ENCODE measurements around the gene AUP1. TPM values are rescaled to one million over a fixed set of nuclear protein-coding genes. Genes with fewer than 3 reads are reported as not detected.

Gene AUP1
- total and polyA plus RNA-seq, 9 of the 15 experiments (the other 6 are each of a cell fraction or from before 2014, with no cell fraction given), result 70.7 to 245 (median 165) TPM

DNA sequence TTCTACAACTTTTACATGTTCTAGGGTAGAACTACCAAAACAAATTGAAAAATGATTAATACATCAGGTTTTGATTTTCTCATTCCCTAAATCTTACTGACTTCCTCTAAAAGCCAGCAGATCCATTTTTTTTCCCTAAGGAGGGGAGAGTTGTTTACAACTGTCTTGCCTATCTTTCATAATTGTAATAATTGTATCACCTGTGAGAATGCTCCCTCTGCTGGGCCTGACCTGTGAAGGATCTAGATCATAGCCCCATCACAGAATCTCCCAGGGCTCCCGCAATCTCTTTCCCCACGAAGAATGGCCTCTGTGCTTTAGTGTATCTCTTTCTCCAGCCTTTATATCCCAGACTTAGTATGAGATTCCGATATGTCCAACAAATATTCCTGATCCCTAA is 15.1 kb upstream of the AUP1 start (continued):
- TF ChIP-seq POLR2B (IDR thresholded peaks at IDR 0.05; ENCODE audit: low read depth, partially characterized antibody) (no peak), RAD21 (CRISPR knock-in tag; conservative IDR thresholded peaks at IDR 0.05 in 1 of 2, IDR thresholded peaks at IDR 0.05 in 1 of 2) (peak in 1 of 2 experiments; percentile 49; a peak in 2 of 4 replicates)

- ChIA-PET POLR2A (interaction anchor here (0.8 to 1.4 kb wide), 3 partner anchors 8 to 41 kb away, joined by 3 to 4 read pairs (median 3); no protein-coding TSS in a partner anchor), CTCF (ENCODE audit: low intra/inter-chr PET ratio) (interaction anchor here (0.7 to 1.1 kb wide), 2 partner anchors 59 to 215 kb away, joined by 3 to 4 read pairs; no protein-coding TSS in a partner anchor)
- H2AFZ ChIP-seq (ENCODE audit: low read depth, low read length), result no peak overlapping the region
- FAIRE-seq (no peak), ATAC-seq (no peak), DNase-seq (ENCODE audit: extremely low read depth in 1 of 4, low spot score in 3 of 4) (no peak)
- H3K79me2 ChIP-seq (ENCODE audit: control insufficient read depth, insufficient read depth, low read length), result no peaks in the 10 kb centered on the region
- no peaks in the 10 kb centered on the region for H3K36me3 ChIP-seq (ENCODE audit: control insufficient read depth, insufficient read depth, low read length)
- H3K27ac ChIP-seq (ENCODE audit: extremely low read depth, low read depth, low read length), result no peak overlapping the region
- no peak overlapping the region for H3K9ac ChIP-seq (ENCODE audit: insufficient read depth in 1 of 2, low read depth in 2 of 2, low read length in 2 of 2)
- H3K27me3 ChIP-seq (ENCODE audit: control insufficient read depth in 2 of 2, insufficient read depth in 2 of 2, low read length in 2 of 2), result no peaks in the 10 kb centered on the region
- no peak overlapping the region for H3K4me3 ChIP-seq
- intact Hi-C loops (cut with micrococcal nuclease), result no loop called here
- H3K4me1 ChIP-seq (replicated peaks in 1 of 2; ENCODE audit: control insufficient read depth in 2 of 2, insufficient read depth in 2 of 2, low read length in 2 of 2), result peaks cover 12 to 21% of the 10 kb centered on the region in 2 experiments
- H3K9me1 ChIP-seq (ENCODE audit: control insufficient read depth, insufficient read depth, low read length), result no peaks in the 10 kb centered on the region
- no peak for TF ChIP-seq MCM7 (IDR thresholded peaks at IDR 0.05)
- TF ChIP-seq, protein P1, sequence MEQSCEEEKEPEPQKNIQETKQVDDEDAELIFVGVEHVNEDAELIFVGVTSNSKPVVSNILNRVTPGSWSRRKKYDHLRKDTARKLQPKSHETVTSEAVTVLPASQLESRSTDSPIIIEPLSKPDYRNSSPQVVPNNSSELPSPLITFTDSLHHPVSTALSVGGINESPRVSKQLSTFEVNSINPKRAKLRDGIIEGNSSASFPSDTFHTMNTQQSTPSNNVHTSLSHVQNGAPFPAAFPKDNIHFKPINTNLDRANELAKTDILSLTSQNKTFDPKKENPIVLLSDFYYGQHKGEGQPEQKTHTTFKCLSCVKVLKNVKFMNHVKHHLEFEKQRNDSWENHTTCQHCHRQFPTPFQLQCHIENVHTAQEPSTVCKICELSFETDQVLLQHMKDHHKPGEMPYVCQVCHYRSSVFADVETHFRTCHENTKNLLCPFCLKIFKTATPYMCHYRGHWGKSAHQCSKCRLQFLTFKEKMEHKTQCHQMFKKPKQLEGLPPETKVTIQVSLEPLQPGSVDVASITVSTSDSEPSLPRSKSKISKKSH (CRISPR knock-in tag; IDR thresholded peaks at IDR 0.05), result no peak
- no peak for TF ChIP-seq ZNF274 (IDR thresholded peaks at IDR 0.05; ENCODE audit: borderline replicate concordance, low read depth, low read length)
- no peak for TF ChIP-seq PTBP1 (IDR thresholded peaks at IDR 0.05; ENCODE audit: low read depth, low read length)
- TF ChIP-seq ZSCAN29 (IDR thresholded peaks at IDR 0.05), result no peak
- TF ChIP-seq U2AF1 (optimal IDR thresholded peaks at IDR 0.05; ENCODE audit: low read depth, low read length), result no peak
- TF ChIP-seq POLR2A (conservative IDR thresholded peaks at IDR 0.05), result no peak
- TF ChIP-seq ARID1B (IDR thresholded peaks at IDR 0.05), result no peak
- TF ChIP-seq GABPB1 (CRISPR knock-in tag; IDR thresholded peaks at IDR 0.05), result no peak
- TF ChIP-seq ZNF121 (CRISPR knock-in tag; conservative IDR thresholded peaks at IDR 0.05), result no peak
- in situ Hi-C loops (cut with MboI), result no loop called here
- H4K20me1 ChIP-seq (replicated peaks; ENCODE audit: control insufficient read depth, insufficient read depth, low read length), result no peaks in the 10 kb centered on the region
- no TSS peak for BruUV-seq (replicated peaks)
- no peaks in the 10 kb centered on the region for H3K9me3 ChIP-seq (replicated peaks; ENCODE audit: control insufficient read depth, insufficient read depth, low read depth, low read length)
- 86% methylated on average over 1 of the region's 1 CpG for WGBS (ENCODE audit: insufficient coverage, low coverage, missing lambda C conversion rate)
- no peak overlapping the region for H3K4me2 ChIP-seq (ENCODE audit: insufficient read depth, low read length)
These were observed 13.5 kb upstream of the AUP1 start for GRCh38 chr2:74542978-74543377.

All from K562 (cell line).